ENCODE measurements around the gene KCNE2.

KCNE2 gene, protein sequence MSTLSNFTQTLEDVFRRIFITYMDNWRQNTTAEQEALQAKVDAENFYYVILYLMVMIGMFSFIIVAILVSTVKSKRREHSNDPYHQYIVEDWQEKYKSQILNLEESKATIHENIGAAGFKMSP
- 0 reads per million in 4 experiments for total RNA-seq

DNA sequence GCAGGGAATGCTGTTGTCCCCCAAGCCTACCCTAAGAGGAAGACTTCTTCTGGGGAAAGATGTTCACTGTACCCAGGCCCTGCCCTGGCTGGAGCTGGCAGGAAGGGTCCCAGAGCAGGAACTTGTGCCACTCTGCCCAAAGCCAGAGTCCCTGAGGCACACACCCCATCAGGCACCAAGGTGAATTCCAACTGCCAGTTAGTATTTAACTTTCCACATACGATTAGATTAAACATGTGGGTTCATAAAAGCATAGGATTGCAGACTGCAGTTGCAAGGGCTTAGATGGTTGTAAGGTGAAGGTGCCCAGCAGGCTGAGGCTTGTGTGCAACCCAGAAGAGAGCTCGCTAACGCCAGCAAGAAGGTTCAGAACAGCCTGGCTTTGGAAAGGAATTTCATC is at the start of gene KCNE2:
Gene KCNE2 (plus strand): TSS at position 274 of the 400 bp plus-strand sequence. CDS start 6,473 bp downstream, outside the sequence.
- DNase-seq: no peak

DNA sequence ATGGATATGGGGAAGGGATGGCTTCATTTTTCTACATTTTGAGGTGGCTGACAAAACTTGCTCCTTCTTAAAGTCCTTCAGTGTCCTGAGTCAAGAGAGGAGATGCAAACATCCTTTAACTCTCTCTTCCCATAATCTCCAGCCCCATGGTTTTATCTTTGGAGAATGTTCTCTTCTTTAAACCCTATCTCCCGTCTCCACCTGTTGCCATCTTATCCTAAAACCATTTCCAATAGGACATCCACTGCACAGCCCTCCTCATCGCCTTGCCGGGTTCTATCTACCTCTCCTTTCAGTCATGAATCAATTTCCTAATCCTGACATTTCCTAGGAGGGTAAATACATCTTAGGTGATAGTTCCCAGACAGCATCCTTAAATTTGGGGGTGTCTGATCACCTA is 44.2 kb upstream of the KCNE2 start:
- DNase-seq: no peak

DNA sequence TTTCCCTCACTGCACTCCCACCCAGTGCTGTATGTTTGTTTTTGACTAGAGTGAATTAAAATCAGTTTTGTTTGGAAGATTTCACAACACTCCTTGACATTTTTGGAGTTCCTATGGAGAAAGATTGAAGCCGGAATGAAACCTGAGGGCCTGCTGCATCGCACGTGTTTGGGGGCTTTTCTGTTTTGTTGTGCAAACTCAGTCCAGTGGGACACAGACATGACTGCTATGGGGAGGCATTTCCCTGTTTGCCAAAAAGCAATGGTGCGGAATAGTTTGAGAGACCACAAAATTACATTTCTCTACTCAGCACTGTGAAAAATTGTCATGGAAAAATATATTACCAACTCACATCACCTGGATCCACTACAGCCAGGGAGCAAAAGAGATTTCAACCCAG is 43.8 kb upstream of the KCNE2 start:
- no peak for DNase-seq

DNA sequence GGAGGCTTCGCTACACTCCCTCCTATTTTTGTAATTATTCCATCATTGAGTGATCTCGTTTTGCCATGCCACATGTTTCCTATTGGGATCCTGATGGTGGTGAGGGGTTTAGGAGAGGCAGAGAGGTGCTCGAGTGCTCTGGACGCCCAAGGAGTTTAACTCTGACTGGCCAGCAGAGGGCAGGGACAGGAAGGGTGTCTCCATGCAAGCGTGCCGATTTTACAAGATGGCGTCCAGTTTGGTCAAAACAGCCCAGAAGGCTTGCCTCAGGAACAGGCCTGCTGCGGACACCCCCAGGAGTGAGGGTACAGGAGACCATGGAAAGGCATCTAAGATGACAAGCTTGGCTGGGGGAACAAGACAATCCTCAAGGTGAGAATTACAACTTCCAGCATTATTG is 33.8 kb upstream of the KCNE2 start:
- DNase-seq: no peak

DNA sequence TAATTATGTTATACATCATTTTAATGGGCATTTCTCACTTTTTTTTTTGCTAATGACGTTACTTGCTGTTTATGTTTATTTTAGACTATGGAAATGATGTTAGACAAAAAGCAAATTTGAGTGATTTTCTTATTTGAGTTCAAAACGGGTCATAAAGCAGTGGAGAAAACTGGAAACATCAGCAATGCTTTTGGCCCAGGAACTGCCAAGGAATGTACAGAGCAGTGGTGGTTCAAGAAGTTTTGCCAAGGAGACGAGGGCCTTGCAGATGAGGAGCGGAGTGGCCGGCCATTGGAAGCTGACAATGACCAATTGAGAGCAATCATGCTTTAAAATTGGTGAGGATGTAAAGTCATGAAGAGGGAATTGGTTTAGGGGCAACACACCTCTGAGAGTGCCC is 32.1 kb upstream of the KCNE2 start:
- no peak for DNase-seq

DNA sequence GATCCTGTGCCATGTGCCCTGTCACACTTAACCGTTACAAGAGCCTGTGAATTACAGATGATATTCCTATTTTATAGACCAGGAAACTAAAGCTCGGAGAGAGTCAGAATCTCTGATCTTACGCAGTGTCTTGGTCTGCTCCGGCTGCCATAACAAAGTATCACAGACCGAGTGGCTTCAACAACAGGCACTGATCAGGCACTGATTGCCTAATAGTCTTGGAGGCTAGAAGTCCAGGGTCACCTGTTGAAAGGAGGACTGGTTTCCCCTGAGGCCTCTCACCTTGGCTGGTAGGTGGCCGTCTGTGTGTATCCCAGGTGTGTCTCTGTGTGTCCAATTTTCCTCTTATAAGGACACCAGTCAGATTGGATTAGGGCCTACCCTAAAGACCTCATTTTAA is 31.5 kb upstream of the KCNE2 start:
- DNase-seq: no peak

DNA sequence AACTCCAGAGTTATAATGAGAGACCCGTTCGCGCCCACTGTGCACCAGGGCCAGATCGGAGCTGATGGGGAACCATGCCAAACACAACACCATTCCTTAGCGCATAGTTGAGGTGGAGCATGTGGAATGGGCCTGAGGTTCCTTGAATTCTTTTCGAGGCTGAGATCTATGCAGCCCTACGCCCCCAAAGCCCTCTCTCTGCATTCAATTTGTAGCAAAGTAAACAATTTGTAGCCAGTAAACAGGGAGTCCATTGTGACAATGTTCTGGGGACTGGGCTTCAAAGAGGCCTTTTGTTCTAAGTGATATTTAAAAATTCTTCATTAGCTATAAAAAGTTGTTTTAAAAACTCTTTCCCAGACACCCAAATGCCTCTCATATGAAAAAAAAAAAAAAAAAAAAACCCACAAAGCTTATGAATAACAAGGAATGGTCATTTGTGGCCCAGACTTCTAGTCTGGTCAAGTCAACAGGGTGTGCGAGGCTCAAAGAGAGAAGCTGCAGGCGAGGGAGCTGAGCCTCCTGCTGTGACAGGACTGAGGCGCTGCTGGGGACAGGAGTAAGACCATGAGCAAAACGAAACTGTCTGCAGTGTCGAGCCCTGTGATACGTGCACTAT is 30.6 kb upstream of the KCNE2 start:
- no peak for DNase-seq

DNA sequence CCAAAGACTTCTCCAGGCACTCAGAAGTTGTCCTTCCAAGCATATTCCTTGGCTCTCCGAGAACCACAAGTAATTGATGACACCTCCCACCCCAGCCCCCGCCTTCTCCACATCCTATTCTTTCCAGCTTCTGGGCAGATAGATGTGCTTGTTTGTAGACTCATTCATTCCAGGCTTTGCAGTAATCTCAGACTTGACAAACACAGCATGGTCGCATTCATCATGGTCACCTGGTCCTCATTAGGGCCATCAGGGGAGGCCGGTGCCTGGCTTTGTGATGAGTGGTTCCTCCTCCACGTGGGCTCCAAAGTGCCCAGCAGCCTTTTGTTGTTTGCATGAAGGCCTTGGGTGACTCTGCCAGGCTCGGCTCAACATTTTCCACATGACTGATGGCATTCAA is 28.5 kb upstream of the KCNE2 start:
- DNase-seq: no peak

DNA sequence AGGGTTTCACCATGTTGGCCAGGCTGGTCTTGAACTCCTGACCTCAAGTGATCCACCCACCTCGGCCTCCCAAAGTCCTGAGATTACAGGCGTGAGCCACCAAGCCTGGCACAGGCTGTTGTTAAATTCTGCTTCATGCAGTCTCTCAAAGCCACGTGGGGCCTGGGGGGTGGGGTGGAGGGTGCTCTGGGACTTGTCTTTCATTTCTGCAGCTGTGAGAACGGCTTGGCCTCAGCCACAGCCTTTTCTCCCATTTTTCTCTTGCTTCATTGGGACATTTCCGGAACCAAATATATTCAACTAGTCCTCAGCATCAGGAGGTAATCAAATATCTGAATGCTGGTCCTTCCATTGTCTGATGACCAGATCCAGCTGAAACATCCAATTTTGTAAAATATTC is 27.6 kb upstream of the KCNE2 start:
- no peak for DNase-seq

DNA sequence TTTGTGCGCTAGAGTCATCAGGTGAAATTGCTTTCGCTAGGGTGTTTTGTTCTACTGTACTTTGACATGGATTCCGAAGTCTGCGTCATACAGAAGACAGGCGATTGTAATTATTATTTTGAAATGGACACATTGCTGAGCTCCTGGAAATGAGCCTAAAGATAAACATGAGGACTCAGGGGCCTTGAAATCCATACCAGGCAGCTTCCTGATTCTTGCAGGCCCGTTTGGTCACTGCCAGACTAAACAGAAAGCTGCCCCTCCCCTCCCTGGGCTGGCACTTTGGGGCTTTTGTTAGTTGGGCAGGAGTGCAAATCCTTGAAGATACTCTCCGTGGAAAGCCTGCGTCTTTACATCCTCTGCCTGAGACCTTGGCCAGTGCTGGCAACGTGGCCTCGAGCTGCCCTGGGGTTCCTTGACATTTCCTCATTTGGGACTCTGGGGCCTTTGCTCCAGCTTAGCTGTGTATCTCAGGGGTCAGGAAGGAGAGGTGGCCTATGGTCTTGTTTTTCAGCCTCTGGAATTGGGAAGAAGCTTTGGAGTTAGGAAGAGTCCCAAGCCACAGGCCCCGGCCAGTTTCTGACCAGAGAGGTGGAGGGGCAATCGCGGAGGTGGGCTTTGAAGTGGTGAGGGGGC is 26.9 kb upstream of the KCNE2 start:
- no peak for DNase-seq

DNA sequence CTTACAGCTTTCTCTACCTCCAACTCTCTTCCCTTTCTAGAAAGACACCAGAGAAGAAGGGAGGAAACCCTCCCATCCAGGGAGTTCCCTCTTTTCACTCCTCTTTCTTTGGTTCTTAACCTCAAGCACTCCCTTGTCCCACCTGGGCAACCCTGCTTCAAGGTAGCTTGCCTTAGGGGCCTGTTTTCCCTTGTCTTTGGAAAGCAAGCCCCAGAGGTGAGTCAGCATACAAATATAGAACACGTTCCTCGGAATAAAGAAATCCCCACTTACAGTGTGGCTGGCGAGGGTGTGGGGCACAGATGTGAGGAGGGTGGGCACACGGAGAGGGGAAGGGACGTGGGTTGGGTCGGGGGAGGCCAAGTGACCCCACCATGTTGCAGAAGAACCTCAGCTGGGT is 26.1 kb upstream of the KCNE2 start:
- no peak for DNase-seq

DNA sequence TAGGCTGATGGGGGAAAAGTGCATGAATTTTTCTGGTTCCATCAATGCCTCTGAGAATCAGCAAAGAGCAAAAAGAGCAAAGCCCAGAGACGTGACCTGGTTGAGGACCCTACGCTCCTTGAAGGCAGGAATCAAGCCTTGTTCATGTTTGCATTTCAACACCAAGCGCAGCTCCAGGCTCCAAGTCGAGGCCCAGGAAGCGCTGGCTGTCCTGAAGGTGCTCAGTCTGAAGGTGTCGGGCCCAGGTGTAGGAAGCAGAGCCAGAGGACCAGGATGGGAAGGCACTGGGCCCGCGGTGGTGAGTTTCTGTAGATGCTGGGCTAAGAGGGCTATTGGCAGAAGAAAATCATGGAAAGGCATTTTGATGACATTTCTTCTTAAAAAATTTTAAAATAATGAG is 25.6 kb upstream of the KCNE2 start:
- DNase-seq: no peak

DNA sequence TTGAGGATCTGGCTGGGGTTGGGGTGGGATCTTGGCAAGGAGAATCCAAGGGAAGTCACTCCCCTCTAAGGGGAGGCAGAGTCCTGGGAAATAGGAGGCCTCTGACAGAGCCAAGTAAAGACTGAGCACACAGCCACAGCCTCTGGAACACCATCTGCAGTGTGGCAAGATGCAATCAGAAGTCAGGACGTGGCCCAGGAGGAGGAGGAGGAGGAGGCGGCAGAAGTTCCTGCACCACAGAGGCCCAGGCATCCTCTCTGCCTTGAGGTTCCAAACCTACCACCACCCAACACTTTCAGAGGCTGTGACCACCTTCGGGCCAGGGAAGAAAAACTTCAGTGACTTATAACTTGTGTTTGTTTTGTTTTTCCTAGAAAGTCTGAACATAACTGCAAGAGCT is 23.7 kb upstream of the KCNE2 start:
- no peak for DNase-seq

DNA sequence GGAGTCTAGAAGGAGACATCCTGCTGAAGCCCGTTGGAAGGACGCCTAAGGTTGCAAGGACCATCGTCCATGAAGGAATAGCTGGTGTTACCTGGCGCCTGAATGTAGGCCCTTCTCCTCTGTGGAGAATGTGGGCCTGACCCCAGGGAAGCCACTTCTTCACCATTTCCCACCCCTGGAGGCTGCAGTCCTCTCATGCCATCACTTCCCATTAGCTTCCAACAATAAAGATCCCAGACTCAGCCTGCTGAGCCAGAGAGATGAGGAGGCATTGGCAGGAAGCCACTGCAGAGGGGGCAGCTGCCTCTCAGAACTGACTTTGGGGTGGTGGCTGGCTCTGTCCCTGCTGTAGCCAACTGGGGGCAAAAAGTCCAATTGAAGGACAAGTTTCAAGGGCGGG is 21.3 kb upstream of the KCNE2 start:
- no peak for DNase-seq

DNA sequence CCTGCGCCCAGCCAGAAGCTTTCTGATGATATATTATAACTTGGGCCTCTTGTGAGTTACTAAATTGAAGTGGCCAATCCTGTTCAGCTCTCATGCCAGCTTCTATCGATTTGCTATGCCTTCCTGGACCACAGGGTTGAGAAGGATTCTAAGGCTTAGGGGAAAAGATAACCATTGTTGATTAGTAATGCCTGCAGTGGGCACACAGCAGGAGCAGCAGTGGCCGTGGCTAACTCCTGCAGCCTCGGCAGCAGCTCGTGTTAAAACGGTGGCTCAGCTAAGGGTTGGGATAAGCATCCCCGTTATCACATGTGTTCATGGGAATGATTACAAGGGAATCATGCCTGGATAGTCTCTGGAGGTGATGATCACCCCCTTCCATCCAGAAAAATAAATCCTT is 20.5 kb upstream of the KCNE2 start:
- DNase-seq: no peak

DNA sequence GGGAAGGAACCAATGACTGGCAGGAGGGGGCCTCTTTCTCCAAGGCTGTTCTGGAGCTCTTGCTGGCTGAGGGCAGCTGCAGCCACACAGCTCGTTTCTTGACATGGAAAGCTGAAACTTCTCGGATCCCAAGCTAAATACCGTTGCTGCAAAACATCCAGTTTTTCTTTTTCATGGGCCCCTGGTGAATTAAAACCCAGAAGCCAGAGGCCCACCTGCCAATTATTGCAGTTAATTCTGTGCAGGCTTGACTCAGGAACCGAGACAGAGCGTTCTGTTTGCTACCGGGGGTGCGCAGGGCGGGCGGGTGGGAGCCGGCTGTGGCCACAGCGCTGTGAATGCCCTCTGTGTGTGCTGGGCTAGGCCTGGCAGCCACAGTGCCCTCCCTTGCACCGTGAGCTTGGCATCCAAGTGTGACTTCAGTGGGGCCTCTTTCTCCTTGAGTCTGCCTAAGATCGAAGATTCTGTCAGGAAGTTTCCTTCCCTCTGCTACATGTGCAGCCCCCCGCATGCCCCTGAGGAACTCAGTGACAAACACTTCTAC is 19.9 kb upstream of the KCNE2 start:
- DNase-seq: no peak

DNA sequence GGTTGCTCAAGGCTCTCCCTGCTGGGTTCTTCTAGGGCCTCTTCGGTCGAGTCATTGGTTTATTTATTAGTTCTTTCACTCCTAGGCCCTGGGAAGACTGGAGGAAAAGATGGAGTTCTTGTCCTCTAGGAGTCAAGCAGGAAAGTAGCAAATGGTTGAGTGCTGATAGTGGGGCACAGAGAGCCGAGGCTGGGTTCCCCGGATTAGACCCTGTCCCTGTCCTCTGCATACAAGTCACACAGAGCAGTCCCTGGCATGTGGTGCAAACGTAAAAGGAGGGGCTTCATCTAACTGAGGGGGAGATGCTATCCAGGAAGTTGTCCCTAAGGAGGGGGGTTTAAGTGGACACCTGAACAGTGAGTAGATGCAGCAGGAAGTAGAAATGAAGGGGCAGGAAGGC is 19.2 kb upstream of the KCNE2 start:
- no peak for DNase-seq

DNA sequence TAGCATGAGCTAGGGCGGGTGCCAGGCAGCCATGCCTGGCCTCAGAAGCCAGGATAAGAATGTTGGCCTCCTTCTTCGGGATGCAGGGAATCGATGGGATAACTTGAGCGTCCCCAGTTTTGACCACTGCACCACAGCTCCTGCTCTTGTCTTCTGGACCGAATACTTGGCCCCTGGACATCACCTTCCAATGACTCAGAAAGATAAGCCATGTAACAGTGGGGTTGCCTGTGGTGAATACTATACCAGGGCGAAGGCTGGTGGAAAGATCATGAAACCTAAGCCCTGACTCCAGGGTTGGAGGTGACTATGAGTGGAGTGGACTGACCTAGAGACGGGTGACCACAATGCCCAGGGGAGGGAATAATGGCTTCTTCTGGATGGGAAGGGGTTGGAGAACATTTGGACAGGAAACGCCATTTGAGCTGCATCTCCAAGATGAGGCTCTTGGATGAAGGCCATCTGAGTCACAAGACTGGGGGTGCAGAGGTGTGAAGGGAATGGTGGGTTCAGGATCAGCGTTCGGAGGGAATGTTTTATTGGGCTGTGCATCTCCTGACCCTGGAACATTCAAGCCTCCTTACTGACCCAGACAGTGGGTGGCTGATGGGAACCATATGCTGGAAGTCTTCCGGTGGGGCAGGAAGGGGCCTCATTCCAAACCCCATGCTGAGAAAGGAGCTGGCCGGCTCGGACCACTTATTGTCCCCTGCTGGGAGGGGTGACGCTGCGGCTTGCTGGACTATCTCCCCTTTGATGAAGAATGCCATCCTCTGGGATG is 18.5 kb upstream of the KCNE2 start:
- DNase-seq: no peak

DNA sequence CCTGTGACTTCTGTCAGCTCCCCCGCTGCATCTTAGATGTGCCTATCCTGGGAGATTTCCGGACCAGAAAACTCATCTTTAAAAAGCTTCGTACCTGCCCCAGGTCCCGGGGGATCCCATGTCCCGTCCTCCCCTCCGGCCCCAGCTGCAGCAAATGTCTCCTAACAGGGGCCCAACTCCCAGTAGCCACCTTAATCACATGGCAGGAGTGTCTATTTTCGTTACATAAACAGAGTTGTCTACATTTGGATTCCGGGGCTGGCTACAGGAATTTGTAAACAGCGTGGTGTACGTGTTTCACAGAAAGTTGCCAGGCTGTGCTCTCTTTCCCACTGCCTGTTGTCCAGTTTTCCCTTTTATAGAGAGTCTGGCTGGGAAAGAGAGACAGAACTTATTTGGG is 17.9 kb upstream of the KCNE2 start:
- DNase-seq: no peak

DNA sequence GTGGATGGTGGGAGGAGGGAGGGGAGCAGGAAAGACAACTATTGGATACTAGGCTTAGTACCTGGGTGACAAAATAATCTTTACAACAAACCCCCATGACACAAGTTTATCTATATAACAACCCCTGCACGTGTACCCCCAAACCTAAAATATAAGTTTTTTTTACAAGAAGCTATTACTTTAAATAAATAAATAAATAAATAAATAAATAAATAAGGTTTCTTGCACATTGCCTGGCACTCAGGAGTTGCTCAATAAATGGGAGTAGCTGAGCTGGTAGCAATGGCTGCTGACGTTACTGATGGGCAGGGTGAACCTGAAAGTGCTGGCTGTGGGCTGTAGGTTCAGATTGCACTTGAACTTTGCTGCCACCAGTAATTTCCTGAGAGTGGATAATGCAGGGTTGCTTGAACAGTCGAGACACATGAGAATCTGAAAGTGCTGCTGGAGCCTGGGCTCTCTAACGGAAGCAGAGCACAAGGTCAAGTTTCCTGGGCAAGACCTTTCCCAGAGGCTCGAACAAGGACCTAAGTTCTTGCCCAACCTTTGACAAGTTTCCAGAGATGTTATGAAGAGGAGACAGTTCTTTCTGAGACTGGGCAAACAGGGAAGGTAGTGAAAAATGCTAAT is 14.8 kb upstream of the KCNE2 start:
- no peak for DNase-seq

DNA sequence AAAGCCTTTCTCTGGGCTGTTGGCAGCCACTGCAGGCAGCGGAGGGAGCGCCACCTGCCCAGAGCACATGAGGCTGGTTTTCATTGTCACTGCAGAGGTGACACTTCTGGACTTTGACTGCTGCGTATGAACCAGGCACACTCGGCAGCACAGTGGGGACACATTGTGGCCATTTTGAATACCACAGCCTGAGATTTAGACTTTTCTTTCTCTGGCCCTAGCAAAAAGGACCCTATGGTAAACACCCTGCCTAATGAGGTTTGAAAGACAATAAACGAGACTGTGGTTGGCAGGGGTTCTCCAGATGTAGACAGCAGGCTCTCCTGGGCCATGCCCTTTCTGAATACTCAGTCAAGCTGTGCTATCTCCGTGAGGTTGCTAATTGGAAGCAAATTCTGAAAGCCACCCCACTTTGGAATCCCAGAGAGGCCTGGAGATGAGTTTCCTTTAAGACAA is 12.0 kb upstream of the KCNE2 start:
- DNase-seq: no peak

DNA sequence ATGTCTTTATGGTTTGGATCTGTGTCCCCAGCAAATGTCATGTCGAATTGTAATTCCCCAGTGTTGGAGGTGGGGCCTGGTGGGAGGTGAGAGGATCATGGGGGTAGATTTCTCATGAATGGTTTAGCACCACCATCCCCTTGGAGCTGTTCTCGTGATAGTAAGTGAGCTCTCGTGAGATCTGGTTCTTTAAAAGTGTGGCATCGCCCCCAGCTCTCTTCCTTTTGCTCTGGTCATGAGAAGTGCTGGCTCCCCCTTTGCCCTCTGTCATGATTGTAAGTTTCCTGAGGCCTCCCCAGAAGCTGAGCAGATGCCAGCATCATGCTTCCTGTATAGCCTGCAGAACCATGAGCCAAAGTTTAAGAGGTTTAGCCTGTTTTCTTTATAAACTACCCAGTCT is 11.2 kb upstream of the KCNE2 start:
- no peak for DNase-seq

DNA sequence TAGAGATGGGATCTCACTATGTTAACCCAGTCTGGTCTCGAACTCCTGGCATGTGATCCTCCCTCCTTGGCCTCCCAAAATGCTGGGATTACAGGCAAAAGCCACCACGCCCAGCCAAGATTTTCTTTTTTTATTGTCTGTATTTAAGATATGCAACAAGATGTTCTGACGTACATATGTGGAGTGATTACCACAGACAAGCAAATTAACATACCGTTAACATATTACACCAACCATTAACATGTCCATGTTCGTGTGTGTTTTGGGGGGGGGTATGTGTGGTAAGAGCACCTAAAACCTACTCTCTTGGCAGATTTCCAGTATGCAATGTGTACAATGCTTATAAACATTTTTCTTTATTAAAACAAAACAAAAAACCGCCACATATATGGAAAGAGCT is 10.6 kb upstream of the KCNE2 start:
- no peak for DNase-seq

Data from effector CD8-positive, alpha-beta T cell (primary cell).